ENCODE data around the gene EEIG1.

Gene EEIG1

GRCh38 chr9:127999461-127999860 lies 18.7 kb upstream of the EEIG1 start:
- no peak for DNase-seq

GRCh38 chr9:127993721-127994120 lies 12.9 kb upstream of the EEIG1 start:
- no peak for DNase-seq

- no peak for DNase-seq
These were observed 11.0 kb upstream of the EEIG1 start for GRCh38 chr9:127991757-127992274.

GRCh38 chr9:127991017-127991756 lies 10.4 kb upstream of the EEIG1 start:
- DNase-seq = no peak

- DNase-seq = no peak
These were observed 9.8 kb upstream of the EEIG1 start for GRCh38 chr9:127990554-127990953.

GRCh38 chr9:127989094-127989493 lies 8.3 kb upstream of the EEIG1 start:
- DNase-seq = no peak

- DNase-seq = no peak
These were observed 6.4 kb upstream of the EEIG1 start for GRCh38 chr9:127987103-127987614.

GRCh38 chr9:127985011-127985410 lies 4.2 kb upstream of the EEIG1 start:
- no peak for DNase-seq

GRCh38 chr9:127983847-127984289 lies 3.1 kb upstream of the EEIG1 start:
- no peak for DNase-seq

GRCh38 chr9:127982912-127983311 lies 2.1 kb upstream of the EEIG1 start:
- no peak for DNase-seq

- DNase-seq = no peak
These were observed 851 bp upstream of the EEIG1 start for GRCh38 chr9:127981559-127982121.

GRCh38 chr9:127980060-127980705 lies 606 bp downstream of the EEIG1 start:
- no peak for DNase-seq

- no peak for DNase-seq
These were observed 1.3 kb downstream of the EEIG1 start for GRCh38 chr9:127979333-127980059.

GRCh38 chr9:127979015-127979332 lies 1.8 kb downstream of the EEIG1 start:
- no peak for DNase-seq

GRCh38 chr9:127977884-127978647 lies 2.7 kb downstream of the EEIG1 start:
- DNase-seq = peak; percentile 40

GRCh38 chr9:127977009-127977883 lies 3.5 kb downstream of the EEIG1 start:
- no peak for DNase-seq

- DNase-seq = no peak
These were observed 4.3 kb downstream of the EEIG1 start for GRCh38 chr9:127976498-127976897.

- no peak for DNase-seq
These were observed 5.1 kb downstream of the EEIG1 start for GRCh38 chr9:127975376-127976315.

GRCh38 chr9:127974769-127975261 lies 6.0 kb downstream of the EEIG1 start:
- DNase-seq = no peak
